Measurements from ENCODE around the gene SEMA6A.
"Not testable (repeated sequence)": the region's sequence is repeated elsewhere in the genome, so short reads cannot be mapped to it uniquely, and the experiment has no call there.

The SEMA6A gene

DNA sequence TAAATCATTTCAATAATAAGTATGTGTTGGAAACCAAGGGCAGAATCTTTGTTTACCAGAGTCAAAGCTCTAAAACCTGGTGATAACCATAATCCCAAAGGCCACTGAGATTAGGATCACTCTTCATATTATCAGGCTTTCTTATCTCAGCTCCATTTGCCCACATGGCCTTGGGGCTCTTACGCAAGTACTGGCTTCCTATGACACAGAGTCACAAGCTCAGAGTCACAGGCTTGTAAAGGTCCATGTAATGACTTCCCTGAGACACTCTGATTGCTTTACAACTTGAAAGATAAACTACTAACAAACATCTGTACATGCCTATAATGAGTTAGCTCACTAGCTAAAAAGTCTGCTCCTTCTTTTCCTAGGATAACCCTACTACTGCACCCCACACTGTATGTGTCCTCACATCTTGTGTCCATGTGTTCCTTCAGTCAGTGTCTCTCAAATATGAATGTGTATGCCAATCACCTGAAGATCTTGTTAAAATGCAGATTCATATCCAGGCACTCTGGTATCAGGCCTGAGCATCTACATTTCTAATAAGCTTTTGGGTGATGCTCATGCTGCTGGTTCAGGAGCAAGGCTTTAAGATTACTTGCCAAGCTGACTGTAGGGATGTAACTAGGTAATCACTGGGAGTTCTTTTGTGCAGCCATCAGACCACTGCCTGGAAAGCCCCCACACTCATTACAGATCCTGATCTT, 28.4 kb downstream of the SEMA6A start:
- no peak for DNase-seq (ENCODE audit: low spot score)
- in situ Hi-C loops (cut with MboI; ENCODE audit: low pct_unique_long_range_greater_than_20kb, low sequenced_read_pairs, unreplicated experiment), result no loop called here

DNA sequence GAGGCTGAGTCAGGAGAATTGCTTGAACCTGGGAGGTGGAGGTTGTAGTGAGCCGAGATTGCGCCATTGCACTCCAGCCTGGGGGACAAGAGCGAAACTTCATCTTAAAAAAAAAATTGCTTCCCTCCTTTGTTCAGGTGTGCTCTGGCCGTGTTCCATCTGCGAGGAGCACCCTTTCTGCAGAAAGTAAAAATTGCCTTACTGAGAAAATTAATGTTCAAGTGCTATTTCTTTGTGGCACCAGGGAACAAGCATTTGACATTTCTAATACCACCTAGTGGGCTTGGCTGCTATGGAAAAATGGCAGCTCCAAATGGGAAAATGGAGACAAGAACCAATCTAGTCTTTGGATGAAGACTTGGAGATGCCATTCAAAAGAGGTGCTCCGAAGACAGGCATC, 29.2 kb downstream of the SEMA6A start:
- DNase-seq (ENCODE audit: low spot score); in situ Hi-C loops (cut with MboI; ENCODE audit: low pct_unique_long_range_greater_than_20kb, low sequenced_read_pairs, unreplicated experiment): not testable (repeated sequence)

More for the DNA sequence above, 28.4 kb downstream of the SEMA6A start:
- TF ChIP-seq, protein P1, sequence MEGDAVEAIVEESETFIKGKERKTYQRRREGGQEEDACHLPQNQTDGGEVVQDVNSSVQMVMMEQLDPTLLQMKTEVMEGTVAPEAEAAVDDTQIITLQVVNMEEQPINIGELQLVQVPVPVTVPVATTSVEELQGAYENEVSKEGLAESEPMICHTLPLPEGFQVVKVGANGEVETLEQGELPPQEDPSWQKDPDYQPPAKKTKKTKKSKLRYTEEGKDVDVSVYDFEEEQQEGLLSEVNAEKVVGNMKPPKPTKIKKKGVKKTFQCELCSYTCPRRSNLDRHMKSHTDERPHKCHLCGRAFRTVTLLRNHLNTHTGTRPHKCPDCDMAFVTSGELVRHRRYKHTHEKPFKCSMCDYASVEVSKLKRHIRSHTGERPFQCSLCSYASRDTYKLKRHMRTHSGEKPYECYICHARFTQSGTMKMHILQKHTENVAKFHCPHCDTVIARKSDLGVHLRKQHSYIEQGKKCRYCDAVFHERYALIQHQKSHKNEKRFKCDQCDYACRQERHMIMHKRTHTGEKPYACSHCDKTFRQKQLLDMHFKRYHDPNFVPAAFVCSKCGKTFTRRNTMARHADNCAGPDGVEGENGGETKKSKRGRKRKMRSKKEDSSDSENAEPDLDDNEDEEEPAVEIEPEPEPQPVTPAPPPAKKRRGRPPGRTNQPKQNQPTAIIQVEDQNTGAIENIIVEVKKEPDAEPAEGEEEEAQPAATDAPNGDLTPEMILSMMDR (IDR thresholded peaks at IDR 0.05; ENCODE audit: extremely low read depth, insufficient read depth, missing control alignments), result no peak

DNA sequence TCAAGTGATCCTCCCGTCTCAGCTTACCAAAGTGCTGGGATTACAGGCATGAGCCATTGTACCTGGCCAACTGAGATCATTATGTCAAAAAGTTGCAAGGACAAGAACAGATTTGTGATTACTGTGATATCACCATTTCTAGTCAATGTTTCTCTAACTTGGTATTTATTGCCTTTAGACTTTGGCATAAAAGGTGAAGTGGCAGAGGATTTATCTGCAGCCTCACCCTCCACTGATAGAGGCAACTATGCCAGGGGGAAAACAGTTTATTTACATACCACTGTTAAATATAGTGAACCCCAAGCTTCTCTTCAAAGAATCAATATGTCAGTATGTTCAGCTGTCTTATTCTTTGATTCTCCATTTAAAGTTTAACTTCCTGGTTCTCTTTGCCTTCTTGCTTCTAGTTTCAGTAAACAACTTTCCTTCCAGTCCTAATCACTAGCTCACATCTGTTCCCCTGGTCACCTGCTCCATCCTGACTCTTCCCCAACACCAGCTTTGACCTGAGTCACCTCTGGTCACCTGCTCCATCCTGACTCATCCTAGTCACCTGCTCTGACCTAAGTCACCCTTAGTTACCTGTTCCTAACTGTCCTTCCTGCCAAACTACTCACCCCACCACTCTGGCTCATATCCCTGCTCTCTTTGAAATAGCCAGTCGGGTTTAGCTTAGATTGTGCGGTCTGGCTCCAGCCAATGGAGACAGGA, 29.9 kb downstream of the SEMA6A start:
- TF ChIP-seq, protein P1 (IDR thresholded peaks at IDR 0.05; ENCODE audit: extremely low read depth, insufficient read depth, missing control alignments), result no peak
- in situ Hi-C loops (cut with MboI; ENCODE audit: low pct_unique_long_range_greater_than_20kb, low sequenced_read_pairs, unreplicated experiment), result no loop called here
- no peak for DNase-seq (ENCODE audit: low spot score)

DNA sequence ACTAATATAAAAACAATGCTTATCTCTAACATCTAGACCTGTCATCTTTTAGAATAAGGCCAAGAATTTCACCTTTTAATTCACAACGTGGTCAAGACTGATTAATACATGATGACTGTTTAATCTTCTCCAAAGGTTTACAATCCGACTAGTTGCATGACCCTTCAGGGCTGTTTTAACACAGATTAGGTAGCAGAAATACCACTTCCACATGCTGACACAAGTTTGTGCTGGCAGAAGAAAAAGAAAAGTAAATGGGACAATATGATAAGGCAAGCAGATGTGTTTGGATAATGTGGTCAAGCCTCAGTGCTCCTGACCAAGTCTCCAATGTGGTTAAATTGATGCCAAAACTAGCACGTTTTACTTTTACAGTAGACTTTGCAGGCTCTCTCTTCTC, 31.1 kb downstream of the SEMA6A start:
- DNase-seq (ENCODE audit: low spot score), result no peak
- in situ Hi-C loops (cut with MboI; ENCODE audit: low pct_unique_long_range_greater_than_20kb, low sequenced_read_pairs, unreplicated experiment), result no loop called here
- TF ChIP-seq, protein P1 (IDR thresholded peaks at IDR 0.05; ENCODE audit: extremely low read depth, insufficient read depth, missing control alignments), result no peak

DNA sequence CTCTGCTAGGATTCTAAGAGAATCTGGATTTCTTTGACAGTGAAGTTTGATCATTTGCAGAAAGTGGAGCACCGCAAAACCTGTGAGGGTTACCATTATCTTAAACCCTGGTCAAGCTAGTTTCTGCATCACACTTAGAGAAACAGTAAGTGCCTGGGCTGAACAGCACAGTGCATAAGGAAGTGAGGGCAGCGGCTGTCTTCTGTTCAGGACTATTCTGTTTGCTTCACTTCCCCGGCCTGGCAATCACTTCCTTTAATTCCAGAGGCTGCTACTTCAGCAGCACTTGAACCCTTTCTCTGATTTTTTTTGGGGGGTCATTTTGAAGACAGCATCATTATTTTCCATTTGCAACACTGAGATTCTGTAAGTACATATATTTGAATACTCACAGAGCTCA, 32.0 kb downstream of the SEMA6A start:
- TF ChIP-seq, protein P1 (IDR thresholded peaks at IDR 0.05; ENCODE audit: extremely low read depth, insufficient read depth, missing control alignments), result no peak
- no peak for DNase-seq (ENCODE audit: low spot score)
- in situ Hi-C loops (cut with MboI; ENCODE audit: low pct_unique_long_range_greater_than_20kb, low sequenced_read_pairs, unreplicated experiment), result no loop called here

DNA sequence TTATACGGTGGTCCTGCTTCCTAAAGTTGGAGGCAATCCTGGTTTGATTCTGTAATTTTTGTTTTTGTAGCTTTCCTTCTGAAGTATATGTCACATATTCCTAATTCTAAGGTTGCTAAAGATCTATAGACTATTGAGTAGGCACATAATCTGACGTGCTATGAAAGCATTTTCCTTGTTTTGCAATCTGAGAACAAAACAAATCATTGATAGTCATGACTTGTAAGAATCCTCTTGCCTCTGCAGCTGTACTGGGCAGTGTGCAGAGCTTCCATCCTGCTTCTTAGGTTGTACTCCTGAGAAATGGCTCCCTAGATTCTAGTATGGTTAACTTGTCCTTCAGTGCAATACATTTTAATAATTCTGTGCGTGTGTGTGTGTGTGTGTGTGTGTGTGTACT, 35.4 kb downstream of the SEMA6A start:
- no peak for DNase-seq (ENCODE audit: low spot score)
- in situ Hi-C loops (cut with MboI; ENCODE audit: low pct_unique_long_range_greater_than_20kb, low sequenced_read_pairs, unreplicated experiment), result no loop called here
- TF ChIP-seq, protein P1 (IDR thresholded peaks at IDR 0.05; ENCODE audit: extremely low read depth, insufficient read depth, missing control alignments), result no peak

Measured in GM13977 (cell line).